C4-2B (cell line): ENCODE data around the gene SIL1.

Experiments used
- H3K27ac ChIP-seq: fragments of 450-650 bp; 2 replicates; pipeline ENCODE4 v1.5.1; 2017
- CTCF ChIP-seq: fragments of 450-650 bp; conservative IDR thresholded peaks from 2 replicates; pipeline ENCODE4 v1.5.1; 2017; ENCODE audit warnings: mild to moderate bottlenecking
- ZFX ChIP-seq: fragments of 450-650 bp; IDR thresholded peaks from 2 replicates; pipeline ENCODE4 v1.6.1; 2017

The SIL1 gene

DNA sequence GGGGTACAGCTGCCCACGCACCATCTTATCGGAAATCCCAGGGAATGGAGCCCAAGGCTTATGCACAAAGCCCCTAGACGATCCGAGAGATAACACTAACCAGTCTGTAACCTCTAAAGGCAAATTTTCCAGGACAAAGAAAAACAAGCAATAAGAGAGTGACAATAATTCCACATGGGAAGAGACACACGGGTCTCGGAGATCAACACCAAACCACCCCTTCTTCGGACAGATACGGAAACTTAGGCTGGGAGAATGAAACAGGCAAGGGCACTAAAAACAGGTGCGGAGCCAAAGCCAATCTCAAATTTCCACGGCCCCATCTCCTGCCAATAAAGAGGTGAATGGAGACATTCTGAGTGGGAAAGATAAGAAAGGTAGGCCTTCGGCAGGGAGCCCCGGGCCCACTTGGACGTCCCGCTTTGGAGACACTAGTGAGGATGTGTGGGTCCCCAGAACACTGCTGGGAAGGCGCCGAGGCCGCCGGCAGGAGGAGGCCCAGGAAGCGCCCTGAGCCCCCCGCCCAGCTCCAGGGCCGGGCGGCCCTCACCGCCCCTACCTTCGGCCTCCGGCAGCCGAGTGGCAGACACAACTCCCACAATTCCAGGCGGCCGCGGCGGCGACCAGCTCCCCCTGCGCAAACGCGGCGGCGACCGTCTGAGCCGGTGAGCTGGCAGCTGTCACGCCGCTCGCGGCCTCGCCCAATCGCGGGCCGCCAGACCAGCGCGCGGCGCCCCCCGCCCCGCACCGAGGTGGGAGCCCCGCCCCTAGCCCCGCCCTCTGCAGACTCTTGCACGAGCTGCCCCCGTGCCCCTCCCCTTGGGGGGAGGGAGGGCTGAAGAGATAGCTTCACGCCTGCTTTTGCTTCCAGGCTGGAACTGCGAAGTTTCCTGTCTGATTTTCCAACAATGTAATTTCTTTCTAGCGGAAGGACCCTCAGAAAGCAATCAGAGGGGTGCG, at the start of gene SIL1:
SIL1 (minus strand) TSS at position 659 of the 960 bp plus-strand sequence. CDS start 70,525 bp downstream, outside the sequence.
- peak; percentile 96 for TF ChIP-seq ZFX
- TF ChIP-seq CTCF = no peak
- peak within 1 kb of the TSS; percentile 95 for H3K27ac ChIP-seq

- no peak for TF ChIP-seq ZFX
- TF ChIP-seq CTCF = no peak
- H3K27ac ChIP-seq = no peak overlapping the region
Measured at GRCh38 chr5:139246394-139246793, 48.2 kb upstream of the SIL1 start.

GRCh38 chr5:139245637-139246339, 47.6 kb upstream of the SIL1 start:
- no peak overlapping the region for H3K27ac ChIP-seq
- TF ChIP-seq CTCF (no peak), ZFX (no peak)

- TF ChIP-seq CTCF (no peak), ZFX (no peak)
- H3K27ac ChIP-seq = no peak overlapping the region
Measured at GRCh38 chr5:139243425-139243970, 45.3 kb upstream of the SIL1 start.

- TF ChIP-seq CTCF (no peak), ZFX (no peak)
- H3K27ac ChIP-seq = no peak overlapping the region
Measured at GRCh38 chr5:139241139-139241538, 43.0 kb upstream of the SIL1 start.

DNA sequence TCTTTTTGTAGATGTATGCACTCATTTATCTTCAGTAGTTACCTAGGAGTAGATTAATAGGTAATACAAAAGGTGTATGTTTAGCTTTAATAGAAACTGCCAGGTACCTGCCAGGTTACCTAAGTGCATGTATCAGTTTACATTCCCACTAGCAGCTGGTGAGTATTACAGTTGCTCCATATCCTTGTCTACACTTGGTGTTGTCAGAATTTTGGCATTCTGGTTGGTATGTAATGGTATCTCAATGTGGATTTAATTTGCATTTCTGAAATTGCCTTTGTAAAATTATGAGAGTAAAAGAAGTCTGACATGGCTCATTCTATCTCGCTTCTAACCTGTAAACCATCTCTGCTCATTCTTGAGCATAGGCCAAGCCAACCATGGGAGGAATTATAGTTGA, 38.3 kb upstream of the SIL1 start:
- TF ChIP-seq CTCF (no peak), ZFX (no peak)
- H3K27ac ChIP-seq = no peak overlapping the region
